SK-N-SH (cell line): ENCODE measurements around the gene WNK2. TPM values are rescaled to one million over a fixed set of nuclear protein-coding genes. Genes with fewer than 3 reads are reported as not detected.
"Not testable (repeated sequence)": the region's sequence is repeated elsewhere in the genome, so short reads cannot be mapped to it uniquely, and the experiment has no call there.

ENCODE experiments used
- CTCF ChIA-PET: fragments of 300-600, 350-600 bp; formaldehyde crosslinking; extraction: SDS; loops from one replicate; lab custom pipeline; 2021; lab: Yijun Ruan, JAX
- POLR2A ChIA-PET: fragments of 350-600 bp; sonication (Branson Sonifier 250); formaldehyde crosslinking; extraction: SDS; loops from one replicate; lab custom pipeline; 2020; ENCODE audit warnings: antibody characterized with exemption, inconsistent platforms; lab: Yijun Ruan, JAX
- DNase-seq: peaks from one replicate; pipeline ENCODE4 v3.0.0; 2012
- H2AFZ ChIP-seq: fragments of 200-600 bp; sonication (generic); 2 replicates; pipeline ENCODE4 v1.8.1; 2016; ENCODE audit warnings: antibody characterized with exemption, mild to moderate bottlenecking, low read depth
- H3F3A ChIP-seq: fragments of 200-600 bp; sonication (generic); replicated peaks from 2 replicates; pipeline ENCODE3; 2016; ENCODE audit warnings: antibody characterized with exemption, mild to moderate bottlenecking; ENCODE audit not compliant: insufficient read depth
- H3K27ac ChIP-seq, 2 experiments: fragments of 200-500 bp in 1 of 2; fragments of 200-600 bp in 1 of 2; sonication (Bioruptor generic) in 1 of 2; sonication (generic), shearing (Covaris generic) in 1 of 2; 2 replicates each; pipeline versions ENCODE4 v1.5.1 to v1.6.1; 2014 to 2016; ENCODE audit warnings: low read depth in 2 of 2, inconsistent platforms in 1 of 2, low read length in 1 of 2, mild to moderate bottlenecking in 1 of 2, mixed read lengths in 1 of 2
- H3K27me3 ChIP-seq: fragments of 200-600 bp; sonication (generic), shearing (Covaris generic); 2 replicates; pipeline ENCODE4 v1.6.1; 2016; ENCODE audit warnings: mixed run types; ENCODE audit not compliant: insufficient read depth
- H3K36me3 ChIP-seq, 2 experiments: fragments of 200-500 bp in 1 of 2; fragments of 200-600 bp in 1 of 2; sonication (Bioruptor generic) in 1 of 2; sonication (generic) in 1 of 2; replicated peaks in 1 of 2; 2 replicates each; pipeline versions ENCODE3 to v1.5.1; 2014 to 2016; ENCODE audit warnings: low read length in 1 of 2, mild to moderate bottlenecking in 1 of 2; ENCODE audit not compliant: insufficient read depth in 2 of 2, control insufficient read depth in 1 of 2
- H3K4me1 ChIP-seq, 2 experiments: fragments of 200-500 bp in 1 of 2; fragments of 200-600 bp in 1 of 2; sonication (Bioruptor generic) in 1 of 2; sonication (generic), shearing (Covaris generic) in 1 of 2; 2 replicates each; pipeline versions ENCODE4 v1.5.1 to v1.6.1; 2014 to 2016; ENCODE audit warnings: low read depth in 1 of 2, low read length in 1 of 2, mixed run types in 1 of 2; ENCODE audit not compliant: insufficient read depth in 2 of 2, control insufficient read depth in 1 of 2
- H3K4me2 ChIP-seq: fragments of 200-600 bp; sonication (generic), shearing (Covaris generic); 2 replicates; pipeline ENCODE4 v1.6.1; 2017; ENCODE audit warnings: mixed run types
- H3K4me3 ChIP-seq, 2 experiments: fragments of 200-500 bp in 1 of 2; fragments of 200-600 bp in 1 of 2; sonication (Bioruptor generic) in 1 of 2; sonication (generic), shearing (Covaris generic) in 1 of 2; 2 replicates each; pipeline versions ENCODE4 v1.5.1 to v1.8.1; 2014 to 2016; ENCODE audit warnings: low read depth in 2 of 2, inconsistent platforms in 1 of 2, low read length in 1 of 2, mild to moderate bottlenecking in 1 of 2, mixed read lengths in 1 of 2, moderate library complexity in 1 of 2
- H3K79me2 ChIP-seq: fragments of 200-600 bp; sonication (generic); 2 replicates; pipeline ENCODE4 v1.8.1; 2017; ENCODE audit warnings: mild to moderate bottlenecking; ENCODE audit not compliant: insufficient read depth
- H3K9ac ChIP-seq: fragments of 200-600 bp; sonication (generic); 2 replicates; pipeline ENCODE4 v1.6.1; 2017; ENCODE audit warnings: mixed run types
- H3K9me2 ChIP-seq: fragments of 200-600 bp; sonication (generic); 2 replicates; pipeline ENCODE4 v1.6.1; 2017; ENCODE audit warnings: mixed run types
- H3K9me3 ChIP-seq: fragments of 200-600 bp; sonication (generic); 2 replicates; pipeline ENCODE4 v1.6.1; 2017; ENCODE audit warnings: mixed run types, mild to moderate bottlenecking, moderate library complexity
- H4K20me1 ChIP-seq: fragments of 200-600 bp; sonication (generic); 2 replicates; pipeline ENCODE4 v1.6.1; 2017; ENCODE audit warnings: mild to moderate bottlenecking, mixed run types; ENCODE audit not compliant: insufficient read depth
- CTCF ChIP-seq: fragments of 200-600 bp; sonication (generic); IDR thresholded peaks from 2 replicates; pipeline ENCODE4 v1.6.1; 2017; ENCODE audit warnings: antibody characterized with exemption, mild to moderate bottlenecking, moderate library complexity
- EP300 ChIP-seq, 2 experiments: IDR thresholded peaks; 2 replicates each; pipeline versions ENCODE4 v1.4.0 to v1.6.1; 2012; ENCODE audit warnings: borderline replicate concordance in 1 of 2, low read depth in 1 of 2, low read length in 1 of 2
- EZH2phosphoT487 ChIP-seq: fragments of 200-600 bp; sonication (generic); IDR thresholded peaks from 2 replicates; pipeline ENCODE4 v1.6.1; 2017; ENCODE audit warnings: low read depth, mixed run types, mild to moderate bottlenecking, antibody characterized with exemption, moderate library complexity, borderline replicate concordance
- FOXM1 ChIP-seq: IDR thresholded peaks from 2 replicates; pipeline ENCODE4 v1.4.0; 2012; ENCODE audit warnings: low read depth, mild to moderate bottlenecking
- GABPA ChIP-seq: IDR thresholded peaks from 2 replicates; pipeline ENCODE4 v1.4.0; 2012; ENCODE audit warnings: low read depth, mild to moderate bottlenecking
- MAX ChIP-seq: IDR thresholded peaks from 2 replicates; pipeline ENCODE4 v1.4.0; 2012; ENCODE audit warnings: low read depth
- MEF2A ChIP-seq: IDR thresholded peaks from 2 replicates; pipeline ENCODE4 v1.4.0; 2012; ENCODE audit warnings: low read depth, borderline replicate concordance
- PBX3 ChIP-seq: IDR thresholded peaks from 2 replicates; pipeline ENCODE4; 2012
- RAD21 ChIP-seq: IDR thresholded peaks from 2 replicates; pipeline ENCODE4 v1.6.1; 2012; ENCODE audit warnings: mild to moderate bottlenecking, low read length
- RCOR1 ChIP-seq: fragments of 150-350 bp; IDR thresholded peaks from 2 replicates; pipeline ENCODE4 v1.6.1; 2017; ENCODE audit warnings: antibody characterized with exemption, low read length
- REST ChIP-seq: IDR thresholded peaks from 2 replicates; pipeline ENCODE4 v1.6.1; 2012; ENCODE audit warnings: mild to moderate bottlenecking, low read depth, low read length, moderate library complexity
- RFX5 ChIP-seq: IDR thresholded peaks from 2 replicates; pipeline ENCODE4 v1.6.1; 2012; ENCODE audit warnings: mild to moderate bottlenecking, improper control_type of control experiment, low read length
- RXRA ChIP-seq: IDR thresholded peaks from 2 replicates; pipeline ENCODE4 v1.4.0; 2012; ENCODE audit warnings: low read depth, mild to moderate bottlenecking, borderline replicate concordance
- SIN3A ChIP-seq: IDR thresholded peaks from 2 replicates; pipeline ENCODE4 v1.6.1; 2012; ENCODE audit warnings: low read depth, mild to moderate bottlenecking, low read length, moderate library complexity, borderline replicate concordance
- TAF1 ChIP-seq: IDR thresholded peaks from 2 replicates; pipeline ENCODE4 v1.6.1; 2012; ENCODE audit warnings: low read depth, mild to moderate bottlenecking, low read length, moderate library complexity, borderline replicate concordance
- TCF12 ChIP-seq: IDR thresholded peaks from 2 replicates; pipeline ENCODE4 v1.4.0; 2012
- TEAD4 ChIP-seq: IDR thresholded peaks from 2 replicates; pipeline ENCODE4 v1.4.0; 2012; ENCODE audit warnings: mild to moderate bottlenecking, borderline replicate concordance; ENCODE audit not compliant: insufficient read depth
- YY1 ChIP-seq: IDR thresholded peaks from 2 replicates; pipeline ENCODE4 v1.4.0; 2012; ENCODE audit warnings: low read depth, mild to moderate bottlenecking
- ZBTB33 ChIP-seq: IDR thresholded peaks from 2 replicates; pipeline ENCODE4 v1.4.0; 2012; ENCODE audit warnings: low read depth, borderline replicate concordance
- WGBS: methylation state at CpG from one replicate; pipeline ENCODE4 v1.1.6; 2017; ENCODE audit warnings: low lambda C conversion rate; 5-methylcytosine and 5-hydroxymethylcytosine counted together
- polyA plus RNA-seq, 3 experiments: library from polyadenylated mRNA; depleted of rRNA; stranded (reverse); fragments of >200 nt; gene quantifications; 2 replicates each; pipeline ENCODE4 v1.2.3, GENCODE V29; 2012

The WNK2 gene
- polyA plus RNA-seq, 1 of the 3 experiments (the other 2 are of a cell fraction) = 0.12 TPM

GRCh38 chr9:93366119-93366447 lies 182.1 kb downstream of the WNK2 start (continued):
- TF ChIP-seq ZBTB33 (no peak), RCOR1 (no peak), RFX5 (no peak), YY1 (no peak), RXRA (no peak), TCF12 (no peak), CTCF (no peak), MEF2A (no peak), TAF1 (no peak), EZH2phosphoT487 (no peak)

GRCh38 chr9:93366486-93366885 lies 182.5 kb downstream of the WNK2 start:
- DNase-seq, H3K4me2 ChIP-seq, H4K20me1 ChIP-seq, H2AFZ ChIP-seq, H3K4me1 ChIP-seq, H3F3A ChIP-seq, H3K36me3 ChIP-seq, H3K9me2 ChIP-seq, POLR2A ChIA-PET, H3K9ac ChIP-seq, CTCF ChIA-PET, H3K27me3 ChIP-seq, H3K4me3 ChIP-seq, H3K79me2 ChIP-seq, H3K27ac ChIP-seq, H3K9me3 ChIP-seq: not testable (repeated sequence)
- 61% methylated on average over 4 of the region's 4 CpGs for WGBS

- Histone ChIP-seq H3F3A (no peaks in the 10 kb centered on the region), H2AFZ (no peak overlapping the region), H4K20me1 (no peaks in the 10 kb centered on the region), H3K36me3 (no peaks in the 10 kb centered on the region), H3K9me3 (no peaks in the 10 kb centered on the region), H3K9me2 (no peaks in the 10 kb centered on the region), H3K27ac (no peak overlapping the region), H3K27me3 (no peaks in the 10 kb centered on the region), H3K4me3 (no peak overlapping the region), H3K4me2 (no peak overlapping the region), H3K9ac (no peak overlapping the region), H3K4me1 (no peaks in the 10 kb centered on the region), H3K79me2 (no peaks in the 10 kb centered on the region)
- DNase-seq = no peak
- ChIA-PET CTCF (no interaction called here), POLR2A (no interaction called here)
- 10% methylated on average over 1 of the region's 1 CpG for WGBS
- TF ChIP-seq FOXM1 (no peak), RAD21 (no peak), RCOR1 (no peak), REST (no peak), TEAD4 (no peak), GABPA (no peak), EP300 (IDR thresholded peaks at IDR 0.05; ENCODE audit: borderline replicate concordance in 1 of 2, low read depth in 1 of 2, low read length in 1 of 2) (no peak), SIN3A (no peak), MAX (no peak), PBX3 (no peak)
These were observed 184.5 kb downstream of the WNK2 start for GRCh38 chr9:93368437-93368836.
